HG03354 (cell line): ENCODE results near the gene PDIA3.
A peak's percentile ranks its signal among the peaks of the same experiment; 100 is the strongest.
"Not testable (repeated sequence)": the region's sequence is repeated elsewhere in the genome, so short reads cannot be mapped to it uniquely, and the experiment has no call there.

Experiments
- ATAC-seq: cut with Tn5 transposase; IDR thresholded peaks from one replicate; pipeline ENCODE4 v1.9.1; 2021; ENCODE audit warnings: mild to moderate bottlenecking; ENCODE audit not compliant: unreplicated experiment, poor library complexity, severe bottlenecking

PDIA3 gene

GRCh38 chr15:43776101-43776717 lies 30.0 kb downstream of the PDIA3 start:
- peak; percentile 83 for ATAC-seq

DNA sequence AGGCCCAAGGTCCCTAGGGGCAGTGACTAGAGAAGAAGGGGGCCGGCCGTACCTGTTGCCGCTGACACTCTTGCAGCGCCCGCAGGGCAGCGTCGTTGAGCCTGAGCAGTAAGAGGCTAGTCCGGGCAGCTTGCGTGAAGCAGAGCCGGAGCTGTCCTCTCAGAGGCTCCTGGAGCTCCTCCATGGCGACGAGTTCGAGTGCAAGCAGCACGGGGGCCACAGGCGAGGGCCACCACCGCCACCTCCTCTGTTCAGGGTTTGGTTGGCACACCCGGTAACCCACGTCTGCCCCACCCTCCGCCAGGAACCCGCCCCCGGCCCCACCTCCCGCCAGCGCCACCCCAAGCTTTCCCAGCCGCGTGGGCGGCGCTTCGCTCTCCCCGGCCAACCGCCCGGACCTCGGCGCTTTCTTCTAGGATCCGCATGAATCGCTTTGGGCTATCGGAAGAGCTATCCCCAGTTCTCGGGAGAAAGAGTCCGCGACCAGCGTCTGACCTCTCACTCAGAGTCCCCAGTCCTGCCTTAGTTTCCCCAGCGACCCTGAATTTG lies 30.6 kb downstream of the PDIA3 start, which contains the start of gene ELL3:
ELL3 (minus strand) TSS at position 249 of the 549 bp plus-strand sequence; CDS start at position 184, 65 bp downstream.
- peak; percentile 44 for ATAC-seq

DNA sequence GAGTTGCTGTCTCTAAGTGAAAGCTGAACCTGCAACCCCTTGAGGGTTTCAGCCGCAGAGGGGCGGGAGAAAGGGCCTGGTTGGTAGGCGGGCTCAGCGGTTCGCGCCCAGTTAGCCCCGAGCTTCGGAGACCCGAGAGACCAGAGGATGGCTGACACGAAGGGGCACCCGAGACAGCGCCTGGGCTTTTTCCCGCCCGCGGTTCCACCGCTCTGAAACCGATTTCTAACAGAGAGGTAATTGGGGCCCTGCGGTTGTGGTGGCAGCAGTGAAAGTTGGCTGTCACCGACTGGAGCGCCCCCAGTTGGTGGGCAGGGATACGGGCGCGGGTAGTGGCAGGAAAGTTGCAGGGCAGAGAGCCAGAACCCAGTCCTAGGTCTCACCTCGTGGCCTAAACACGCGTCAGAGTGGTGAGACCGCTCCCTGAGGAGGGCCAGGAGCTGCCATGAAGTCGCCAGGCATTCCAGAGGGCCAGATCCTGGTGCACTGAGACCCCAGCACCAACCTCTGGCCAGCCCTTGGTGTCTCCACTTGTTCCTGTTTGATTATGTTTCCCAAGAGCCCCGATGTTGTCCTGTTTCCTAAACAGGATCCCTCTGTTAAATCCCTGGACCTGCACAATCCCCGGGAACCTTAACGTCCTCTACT lies 31.2 kb downstream of the PDIA3 start:
- ATAC-seq, result peak; percentile 61

- ATAC-seq, result no peak
These were observed 32.8 kb downstream of the PDIA3 start for GRCh38 chr15:43779016-43779415.

GRCh38 chr15:43789409-43789808 lies 43.2 kb downstream of the PDIA3 start:
- ATAC-seq, result no peak

DNA sequence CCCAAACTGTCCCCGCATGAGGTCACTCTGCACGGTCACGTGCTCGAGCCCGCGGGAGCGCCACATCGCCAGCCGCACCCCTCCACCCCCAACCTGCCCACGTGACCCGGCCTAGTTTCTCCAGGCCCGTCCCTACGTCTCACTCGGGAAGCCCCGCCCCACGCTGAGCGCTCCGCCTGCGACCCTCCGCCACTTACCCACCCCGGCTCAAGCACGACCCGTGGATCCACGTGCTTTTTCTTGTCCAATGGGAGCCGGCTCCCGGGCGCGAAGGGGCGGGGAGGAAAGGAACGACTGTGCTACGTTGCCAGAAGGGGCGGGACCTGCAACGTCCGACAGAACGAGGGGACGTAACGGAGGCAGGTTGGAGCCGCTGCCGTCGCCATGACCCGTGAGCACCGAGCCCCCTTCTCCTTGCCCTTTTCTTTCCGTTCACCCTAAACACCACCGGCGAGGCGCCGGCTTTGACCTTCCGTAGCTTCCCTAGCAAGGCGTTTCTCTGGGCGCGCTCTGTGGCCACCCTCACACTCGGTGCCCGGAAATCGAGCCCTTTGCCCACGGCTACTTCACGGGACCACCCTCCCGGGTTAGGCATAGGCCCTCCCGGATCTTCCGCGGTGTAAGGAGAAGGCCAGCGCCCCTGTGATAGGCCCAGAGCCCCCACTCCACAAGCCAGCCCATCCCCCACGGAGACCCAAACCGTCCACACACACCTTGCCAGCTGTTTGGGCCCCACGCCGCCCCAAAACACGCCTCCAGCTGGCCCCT lies 45.9 kb downstream of the PDIA3 start, which contains the start of gene SERF2:
SERF2 (plus strand) TSS at position 328 of the 768 bp plus-strand sequence; CDS start at position 385, 57 bp downstream.
- ATAC-seq, result peak; percentile 91

DNA sequence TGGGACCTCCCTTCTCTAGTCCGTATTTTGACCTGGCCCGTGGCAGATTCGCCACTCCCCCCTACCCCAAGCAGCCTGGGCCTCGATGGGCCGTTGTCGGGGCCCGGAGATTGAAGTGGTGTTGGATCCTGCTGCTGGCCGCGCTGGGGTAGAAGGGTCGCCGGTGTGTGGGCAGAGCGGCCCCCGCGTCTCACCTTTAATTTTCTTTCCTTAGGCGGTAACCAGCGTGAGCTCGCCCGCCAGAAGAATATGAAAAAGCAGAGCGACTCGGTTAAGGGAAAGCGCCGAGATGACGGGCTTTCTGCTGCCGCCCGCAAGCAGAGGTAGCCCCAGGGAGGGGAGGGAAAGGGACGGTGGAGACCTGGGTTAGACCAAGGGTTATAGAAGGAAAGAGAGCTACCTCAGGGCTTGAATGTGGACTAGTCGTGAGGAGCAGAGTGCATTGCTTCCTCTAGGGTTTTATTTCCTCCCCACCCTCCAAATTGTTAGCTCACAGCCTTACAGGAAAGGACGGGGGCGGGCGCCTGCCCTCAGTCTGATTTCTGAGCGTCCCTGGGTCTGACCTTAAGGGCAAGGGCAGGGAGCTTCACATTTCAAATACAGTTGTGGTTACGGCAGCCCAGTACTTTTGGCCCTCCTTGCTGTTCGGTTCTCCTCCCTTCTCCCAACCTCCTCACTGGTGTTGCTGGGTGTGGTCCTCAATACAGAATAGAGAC lies 46.7 kb downstream of the PDIA3 start:
- no peak for ATAC-seq

DNA sequence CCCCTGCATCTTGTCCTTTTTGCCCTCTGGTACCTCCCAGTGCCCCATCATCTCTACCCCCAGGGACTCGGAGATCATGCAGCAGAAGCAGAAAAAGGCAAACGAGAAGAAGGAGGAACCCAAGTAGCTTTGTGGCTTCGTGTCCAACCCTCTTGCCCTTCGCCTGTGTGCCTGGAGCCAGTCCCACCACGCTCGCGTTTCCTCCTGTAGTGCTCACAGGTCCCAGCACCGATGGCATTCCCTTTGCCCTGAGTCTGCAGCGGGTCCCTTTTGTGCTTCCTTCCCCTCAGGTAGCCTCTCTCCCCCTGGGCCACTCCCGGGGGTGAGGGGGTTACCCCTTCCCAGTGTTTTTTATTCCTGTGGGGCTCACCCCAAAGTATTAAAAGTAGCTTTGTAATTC lies 47.4 kb downstream of the PDIA3 start:
- no peak for ATAC-seq

DNA sequence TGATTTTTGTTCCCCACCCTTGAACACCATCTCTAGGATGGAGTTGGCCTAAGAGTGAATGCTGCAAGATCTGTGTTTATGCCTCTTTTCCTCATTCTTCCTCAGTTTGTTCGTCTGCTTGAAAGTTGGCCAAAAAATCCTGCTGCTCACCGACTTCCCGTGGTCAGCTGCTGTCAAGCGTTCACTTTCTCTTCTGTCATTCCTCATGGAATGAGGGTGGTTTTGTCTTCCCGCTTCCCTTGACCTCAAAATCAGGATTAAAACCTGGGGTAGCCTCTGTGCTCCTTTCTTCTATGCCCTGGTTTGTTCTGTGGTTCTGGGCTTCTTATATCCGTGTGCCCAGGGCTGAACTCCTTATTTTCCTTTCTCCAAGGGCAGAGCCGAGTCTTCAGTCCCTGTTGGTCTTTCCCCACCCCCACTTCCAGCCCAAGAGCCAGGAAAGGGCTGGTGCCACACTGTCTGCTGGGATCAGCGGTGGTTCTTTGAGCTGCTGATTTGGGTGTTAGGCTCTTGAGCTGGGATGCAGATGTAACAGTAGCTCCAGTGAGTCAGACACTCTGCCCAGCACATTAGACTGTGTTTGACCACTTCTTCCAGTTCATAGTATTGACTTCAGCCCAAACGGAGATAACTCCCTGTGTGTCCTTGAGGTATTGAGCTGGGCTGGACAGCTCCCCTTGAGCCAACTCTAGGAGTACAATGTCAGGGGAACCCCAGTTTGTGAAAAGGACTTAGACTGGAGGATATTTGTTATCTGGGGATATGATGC lies 48.2 kb downstream of the PDIA3 start:
- ATAC-seq, result no peak

DNA sequence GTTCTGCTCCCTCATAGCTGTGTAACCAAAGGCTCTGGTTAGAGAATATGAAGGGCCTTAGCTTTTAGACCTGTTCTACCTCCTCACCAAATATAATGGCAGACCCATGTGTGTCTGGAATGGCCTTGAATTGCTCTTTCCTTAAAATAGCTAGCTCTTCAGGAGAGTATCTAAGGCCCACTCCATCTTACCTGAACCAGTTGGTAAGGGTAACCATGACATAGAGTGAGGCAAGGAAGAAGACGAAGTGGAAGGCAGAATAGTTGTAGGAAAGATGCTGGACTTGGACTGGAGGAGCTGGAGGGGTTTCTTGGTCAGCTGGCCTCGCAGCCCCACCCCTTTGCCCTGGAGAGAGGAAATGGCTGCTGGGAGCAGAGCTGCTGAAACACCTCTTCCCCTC lies 49.0 kb downstream of the PDIA3 start:
- no peak for ATAC-seq

GRCh38 chr15:43795997-43796396 lies 49.8 kb downstream of the PDIA3 start:
- ATAC-seq, result no peak

DNA sequence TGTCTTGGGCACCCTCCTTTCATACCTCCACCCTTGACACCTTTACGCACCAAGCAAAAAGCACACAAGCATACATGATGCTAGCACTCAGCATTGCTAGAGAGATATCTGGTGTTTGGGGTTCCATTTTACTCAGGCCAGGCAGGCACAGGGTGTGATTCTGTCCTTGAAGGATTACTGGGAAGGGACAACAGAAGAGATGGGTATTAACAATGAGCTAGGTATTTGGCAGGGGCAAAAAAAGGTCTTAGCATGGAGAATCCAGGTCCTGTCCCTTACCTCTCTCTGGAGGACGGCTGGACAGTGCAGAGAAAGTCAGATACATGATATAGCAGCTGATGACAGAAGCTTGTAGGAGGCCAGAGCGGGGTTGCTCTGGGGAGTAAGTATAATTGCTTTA lies 50.3 kb downstream of the PDIA3 start:
- no peak for ATAC-seq

DNA sequence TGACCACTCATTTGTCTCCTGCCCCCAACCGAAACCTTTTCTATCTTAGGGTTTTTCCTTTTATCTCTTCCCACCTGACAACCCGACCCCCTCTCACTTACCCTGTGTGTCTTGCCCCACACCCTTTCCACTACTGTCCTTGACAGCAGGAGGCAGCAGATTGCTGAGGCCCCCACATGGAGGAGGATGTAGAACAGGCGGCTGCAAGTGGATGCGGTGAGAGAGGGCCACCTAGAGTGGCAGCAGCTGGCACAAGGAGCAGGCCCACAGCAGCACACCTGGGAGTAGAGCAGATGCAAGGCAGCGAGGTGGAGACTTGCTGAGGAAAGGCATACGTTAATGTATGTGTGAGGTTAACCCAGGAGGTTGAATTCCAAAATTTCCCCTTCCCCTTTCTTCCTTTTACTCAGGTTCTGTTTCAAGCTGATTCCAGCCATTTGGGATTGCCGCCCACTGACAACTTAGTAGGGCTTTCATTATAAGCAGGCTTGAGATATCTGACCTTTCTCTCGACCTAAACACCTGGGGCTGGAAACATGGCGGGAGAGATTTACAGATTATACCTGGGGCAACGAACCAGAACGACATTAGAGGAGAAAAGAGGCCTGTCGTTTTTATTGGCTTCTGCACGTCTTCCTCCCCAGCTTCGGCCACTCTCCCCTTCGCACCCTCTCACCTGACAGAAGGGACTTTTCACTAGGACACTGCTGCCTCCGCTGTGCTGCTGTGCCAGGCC lies 53.1 kb downstream of the PDIA3 start:
- ATAC-seq, result no peak

DNA sequence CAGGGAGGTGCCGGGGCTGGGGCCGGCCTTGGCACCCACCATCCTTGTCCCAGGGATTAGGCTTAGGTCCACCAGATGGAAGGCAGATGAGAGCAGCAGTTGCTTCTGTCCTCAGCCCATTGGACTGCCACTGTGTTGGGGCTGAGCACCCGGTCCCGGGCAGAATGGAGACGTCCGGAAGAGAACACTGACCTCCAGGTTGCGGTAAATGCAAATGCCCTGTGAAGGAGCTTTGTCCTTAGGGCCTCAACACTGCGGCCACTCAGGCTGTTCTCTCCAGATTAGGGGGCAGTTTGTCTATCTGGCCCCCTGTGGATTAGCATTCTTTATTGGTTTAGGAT lies 53.7 kb downstream of the PDIA3 start, which contains the start of gene SERINC4:
SERINC4 (minus strand) TSS at position 276 of the 341 bp plus-strand sequence; CDS start at position 42, 234 bp downstream.
- ATAC-seq, result no peak

DNA sequence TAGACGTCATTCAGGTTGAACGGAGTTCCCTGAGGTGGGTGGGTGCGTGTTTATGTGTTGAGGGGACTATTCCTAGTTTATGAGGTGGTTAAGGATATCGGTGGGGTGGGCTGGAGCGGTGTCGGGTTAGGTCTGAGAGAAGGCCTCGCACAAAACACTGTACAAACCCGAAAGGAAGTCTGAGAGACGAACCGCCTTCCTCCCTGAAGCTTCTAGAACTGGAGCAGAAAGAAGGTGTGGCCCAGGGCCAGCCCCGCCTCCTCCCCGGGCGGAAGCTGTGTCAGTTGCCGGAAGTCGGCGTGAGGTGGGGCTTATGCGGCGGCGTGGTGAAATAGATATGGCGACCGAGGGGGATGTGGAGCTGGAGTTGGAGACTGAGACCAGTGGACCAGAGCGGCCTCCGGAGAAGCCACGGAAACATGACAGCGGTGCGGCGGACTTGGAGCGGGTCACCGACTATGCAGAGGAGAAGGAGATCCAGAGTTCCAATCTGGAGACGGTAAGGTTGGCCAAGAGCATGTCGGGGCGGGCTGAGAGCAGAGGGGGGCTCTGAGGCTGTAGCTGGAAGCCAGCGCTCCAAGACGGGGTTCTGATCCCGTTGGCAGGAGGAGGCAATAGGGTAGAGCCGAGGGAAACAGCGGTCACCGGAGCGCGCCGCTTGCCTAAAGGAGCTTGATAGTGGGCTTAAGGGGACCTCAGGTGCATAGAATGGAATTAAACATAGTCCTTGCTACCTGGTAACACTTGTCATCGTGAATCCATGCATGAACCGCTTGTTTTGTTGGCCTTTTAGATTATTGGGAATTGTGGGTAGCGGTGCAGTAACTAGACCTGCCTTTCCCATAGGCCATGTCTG lies 54.3 kb downstream of the PDIA3 start, which contains the start of gene HYPK:
HYPK (plus strand) TSS at position 314 of the 856 bp plus-strand sequence; CDS start at position 338, 24 bp downstream.
- peak; percentile 90 for ATAC-seq

DNA sequence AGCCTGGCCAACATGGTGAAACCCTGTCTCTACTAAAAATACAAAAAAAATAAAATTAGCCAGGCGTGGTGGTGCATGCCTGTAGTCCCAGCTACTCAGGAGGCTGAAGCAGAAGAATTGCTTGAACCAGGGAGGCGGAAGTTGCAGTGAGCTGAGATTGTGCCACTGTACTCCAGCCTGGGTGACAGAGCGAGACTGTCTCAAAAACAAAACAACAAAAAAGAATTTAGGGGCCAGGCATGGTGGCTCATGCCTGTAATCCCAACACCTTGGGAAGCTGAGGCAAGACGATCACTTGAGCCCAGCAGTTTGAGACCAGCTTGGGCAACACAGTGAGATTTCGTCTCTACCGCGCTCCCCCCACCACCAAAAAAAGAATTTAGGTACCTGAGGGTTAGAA lies 56.4 kb downstream of the PDIA3 start:
- ATAC-seq, result not testable (repeated sequence)

DNA sequence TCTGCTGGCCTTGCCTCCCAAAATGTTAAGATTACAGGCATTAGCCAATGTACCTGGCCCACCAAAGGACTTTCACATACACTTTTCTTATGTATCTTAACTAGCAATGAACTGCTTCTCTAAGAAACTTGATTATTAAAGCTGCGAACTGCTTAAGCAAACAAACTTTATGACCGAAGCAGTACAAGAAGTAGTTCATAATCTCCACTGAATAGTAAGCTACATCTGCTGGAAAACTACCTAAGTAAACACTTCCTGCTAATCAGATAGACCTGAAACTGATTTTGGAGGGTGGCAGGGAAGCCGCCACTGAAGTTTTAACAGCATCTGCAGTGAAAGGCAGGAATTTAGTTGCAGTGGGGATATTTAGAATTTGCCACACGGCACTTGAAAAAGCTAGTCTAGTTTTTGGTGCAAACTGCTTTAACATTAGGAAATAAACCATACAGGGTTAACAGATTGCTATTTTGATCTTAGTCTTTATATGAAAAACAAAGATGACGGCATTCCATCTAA lies 62.3 kb downstream of the PDIA3 start:
- ATAC-seq, result no peak
